IgD-negative memory B cell (primary cell): ENCODE results near the gene LUM. TPM values are rescaled to one million over a fixed set of nuclear protein-coding genes. Genes with fewer than 3 reads are reported as not detected.
"Not testable (repeated sequence)": the region's sequence is repeated elsewhere in the genome, so short reads cannot be mapped to it uniquely, and the experiment has no call there.

ENCODE experiments used
- H3K27ac Mint-ChIP-seq, 3 donors: one replicate each; pipeline ENCODE4 v1.8.0; 2020 to 2022; ENCODE audit warnings: mild to moderate bottlenecking in 3 of 3, mixed read lengths in 3 of 3, moderate library complexity in 1 of 3
- H3K27me3 Mint-ChIP-seq: one replicate; pipeline ENCODE4 v1.8.0; 2021; ENCODE audit warnings: mixed read lengths
- H3K36me3 Mint-ChIP-seq: one replicate; pipeline ENCODE4 v1.8.0; 2020; ENCODE audit warnings: mild to moderate bottlenecking, mixed read lengths
- H3K4me1 Mint-ChIP-seq, 3 donors: one replicate each; pipeline ENCODE4 v1.8.0; 2020 to 2022; ENCODE audit warnings: mixed read lengths in 3 of 3, mild to moderate bottlenecking in 1 of 3
- H3K4me3 Mint-ChIP-seq, 4 donors: one replicate each; pipeline ENCODE4 v1.8.0; 2020 to 2022; ENCODE audit warnings: mild to moderate bottlenecking in 4 of 4, mixed read lengths in 4 of 4, moderate library complexity in 3 of 4
- H3K9me3 Mint-ChIP-seq, 3 donors: one replicate each; pipeline ENCODE4 v1.8.0; 2020 to 2021; ENCODE audit warnings: mixed read lengths in 3 of 3, mild to moderate bottlenecking in 1 of 3
- polyA plus RNA-seq: library from polyadenylated mRNA; unstranded; fragments of 300-500 nt; fragmentation: Illumina TruSeq; gene quantifications from one replicate; pipeline ENCODE4 v1.2.3, GENCODE V29; 2021

Gene LUM
- polyA plus RNA-seq, 1 donor from 2014 or later: not detected

GRCh38 chr12:91099836-91100235 lies 11.5 kb downstream of the LUM start:
- no peaks in the 10 kb centered on the region for H3K27me3 Mint-ChIP-seq
- no peaks in the 10 kb centered on the region for H3K9me3 Mint-ChIP-seq
- H3K36me3 Mint-ChIP-seq: no peaks in the 10 kb centered on the region
- no peak overlapping the region for H3K27ac Mint-ChIP-seq
- H3K4me1 Mint-ChIP-seq: no peaks in the 10 kb centered on the region
- H3K4me3 Mint-ChIP-seq: no peak overlapping the region

- Mint-ChIP-seq H3K27me3 (no peaks in the 10 kb centered on the region), H3K27ac (no peak overlapping the region)
Measured at GRCh38 chr12:91099341-91099740, 12.0 kb downstream of the LUM start.

GRCh38 chr12:91098941-91099340 lies 12.4 kb downstream of the LUM start:
- Mint-ChIP-seq H3K27me3 (no peaks in the 10 kb centered on the region), H3K9me3 (no peaks in the 10 kb centered on the region), H3K4me1 (no peaks in the 10 kb centered on the region), H3K4me3 (no peak overlapping the region), H3K36me3 (no peaks in the 10 kb centered on the region), H3K27ac (no peak overlapping the region)

More at GRCh38 chr12:91099341-91099740, 12.0 kb downstream of the LUM start:
- Mint-ChIP-seq H3K4me3 (no peak overlapping the region), H3K36me3 (no peaks in the 10 kb centered on the region), H3K4me1 (no peaks in the 10 kb centered on the region), H3K9me3 (no peaks in the 10 kb centered on the region)

GRCh38 chr12:91098461-91098860 lies 12.8 kb downstream of the LUM start:
- Mint-ChIP-seq H3K36me3 (no peaks in the 10 kb centered on the region), H3K9me3 (no peaks in the 10 kb centered on the region), H3K27ac (no peak overlapping the region), H3K27me3 (no peaks in the 10 kb centered on the region), H3K4me3 (no peak overlapping the region), H3K4me1 (no peaks in the 10 kb centered on the region)

GRCh38 chr12:91094957-91095356 lies 16.3 kb downstream of the LUM start:
- H3K36me3 Mint-ChIP-seq: no peaks in the 10 kb centered on the region
- peaks cover 1% of the 10 kb centered on the region for H3K27me3 Mint-ChIP-seq
- no peak overlapping the region for H3K4me3 Mint-ChIP-seq
- H3K4me1 Mint-ChIP-seq: no peaks in the 10 kb centered on the region
- H3K9me3 Mint-ChIP-seq: peaks cover 0 to 6% (median under 1%) of the 10 kb centered on the region in 3 donors
- no peak overlapping the region for H3K27ac Mint-ChIP-seq

- Mint-ChIP-seq H3K27ac (no peak overlapping the region), H3K36me3 (no peaks in the 10 kb centered on the region), H3K4me3 (no peak overlapping the region), H3K27me3 (peaks cover 1% of the 10 kb centered on the region), H3K9me3 (peaks cover 2 to 9% (median 4%) of the 10 kb centered on the region in 3 donors), H3K4me1 (no peaks in the 10 kb centered on the region)
Measured at GRCh38 chr12:91094032-91094662, 17.1 kb downstream of the LUM start.

GRCh38 chr12:91093341-91093740 lies 18.0 kb downstream of the LUM start:
- no peak overlapping the region for H3K4me3 Mint-ChIP-seq
- H3K27ac Mint-ChIP-seq: no peak overlapping the region
- no peaks in the 10 kb centered on the region for H3K36me3 Mint-ChIP-seq
- peaks cover 2 to 13% (median 9%) of the 10 kb centered on the region in 3 donors for H3K9me3 Mint-ChIP-seq
- no peaks in the 10 kb centered on the region for H3K4me1 Mint-ChIP-seq
- peaks cover 1% of the 10 kb centered on the region for H3K27me3 Mint-ChIP-seq

- Mint-ChIP-seq H3K9me3 (peaks cover 2 to 17% (median 9%) of the 10 kb centered on the region in 3 donors), H3K36me3 (no peaks in the 10 kb centered on the region), H3K4me3 (no peak overlapping the region), H3K27me3 (peaks cover 1% of the 10 kb centered on the region), H3K27ac (no peak overlapping the region), H3K4me1 (no peaks in the 10 kb centered on the region)
Measured at GRCh38 chr12:91091916-91092715, 19.2 kb downstream of the LUM start.

- H3K9me3 Mint-ChIP-seq: peaks cover 4 to 20% (median 9%) of the 10 kb centered on the region in 3 donors
- H3K4me1 Mint-ChIP-seq, H3K27me3 Mint-ChIP-seq, H3K4me3 Mint-ChIP-seq, H3K27ac Mint-ChIP-seq, H3K36me3 Mint-ChIP-seq: not testable (repeated sequence)
Measured at GRCh38 chr12:91089953-91090352, 21.3 kb downstream of the LUM start.

- Mint-ChIP-seq H3K36me3 (no peaks in the 10 kb centered on the region), H3K9me3 (no peaks in the 10 kb centered on the region), H3K4me1 (no peaks in the 10 kb centered on the region), H3K27ac (no peak overlapping the region), H3K27me3 (no peaks in the 10 kb centered on the region), H3K4me3 (no peak overlapping the region)
Measured at GRCh38 chr12:91080041-91080440, 31.3 kb downstream of the LUM start.

- Mint-ChIP-seq H3K9me3 (no peaks in the 10 kb centered on the region), H3K36me3 (no peaks in the 10 kb centered on the region), H3K27ac (no peak overlapping the region), H3K27me3 (no peaks in the 10 kb centered on the region), H3K4me1 (no peaks in the 10 kb centered on the region), H3K4me3 (no peak overlapping the region)
Measured at GRCh38 chr12:91078501-91078900, 32.8 kb downstream of the LUM start.

- Mint-ChIP-seq H3K4me3 (no peak overlapping the region), H3K27ac (no peak overlapping the region), H3K36me3 (no peaks in the 10 kb centered on the region), H3K27me3 (no peaks in the 10 kb centered on the region), H3K9me3 (no peaks in the 10 kb centered on the region), H3K4me1 (no peaks in the 10 kb centered on the region)
Measured at GRCh38 chr12:91077228-91077954, 33.9 kb downstream of the LUM start.

- H3K4me3 Mint-ChIP-seq: no peak overlapping the region
- no peaks in the 10 kb centered on the region for H3K27me3 Mint-ChIP-seq
- H3K9me3 Mint-ChIP-seq: no peaks in the 10 kb centered on the region
- H3K36me3 Mint-ChIP-seq: no peaks in the 10 kb centered on the region
- H3K27ac Mint-ChIP-seq: no peak overlapping the region
- no peaks in the 10 kb centered on the region for H3K4me1 Mint-ChIP-seq
Measured at GRCh38 chr12:91074851-91075250, 36.4 kb downstream of the LUM start.

GRCh38 chr12:91074154-91074709 lies 37.1 kb downstream of the LUM start:
- H3K4me3 Mint-ChIP-seq: no peak overlapping the region
- no peaks in the 10 kb centered on the region for H3K9me3 Mint-ChIP-seq
- H3K27me3 Mint-ChIP-seq: no peaks in the 10 kb centered on the region
- no peaks in the 10 kb centered on the region for H3K36me3 Mint-ChIP-seq
- no peak overlapping the region for H3K27ac Mint-ChIP-seq
- no peaks in the 10 kb centered on the region for H3K4me1 Mint-ChIP-seq

- H3K4me3 Mint-ChIP-seq: no peak overlapping the region
- H3K36me3 Mint-ChIP-seq: no peaks in the 10 kb centered on the region
- no peaks in the 10 kb centered on the region for H3K27me3 Mint-ChIP-seq
- H3K9me3 Mint-ChIP-seq: no peaks in the 10 kb centered on the region
- H3K4me1 Mint-ChIP-seq: no peaks in the 10 kb centered on the region
- no peak overlapping the region for H3K27ac Mint-ChIP-seq
Measured at GRCh38 chr12:91073426-91073825, 37.9 kb downstream of the LUM start.
